Smooth muscle cell (in vitro differentiated cells): ENCODE data around the gene UPF1. TPM values are rescaled to one million over a fixed set of nuclear protein-coding genes. Genes with fewer than 3 reads are reported as not detected.
"Not testable (repeated sequence)": the region's sequence is repeated elsewhere in the genome, so short reads cannot be mapped to it uniquely, and the experiment has no call there.

ENCODE experiments used
- DNase-seq: peaks from one replicate; lab custom pipeline; 2025; ENCODE audit not compliant: unreplicated experiment; lab: John Stamatoyannopoulos, UW
- H2AFZ ChIP-seq: fragments of 200-600 bp; sonication (generic); 2 replicates; pipeline ENCODE4 v1.6.0; 2016; ENCODE audit warnings: antibody characterized with exemption, low read depth, mild to moderate bottlenecking
- H3F3A ChIP-seq: fragments of 200-600 bp; sonication (generic); 2 replicates; pipeline ENCODE4 v1.6.0; 2017; ENCODE audit warnings: antibody characterized with exemption, low read depth
- H3K27ac ChIP-seq: fragments of 200-600 bp; sonication (generic); 2 replicates; pipeline ENCODE4 v1.5.1; 2016; ENCODE audit warnings: low read depth, mild to moderate bottlenecking
- H3K27me3 ChIP-seq: fragments of 200-600 bp; sonication (generic); 2 replicates; pipeline ENCODE4 v1.6.1; 2016; ENCODE audit warnings: low read depth, mild to moderate bottlenecking
- H3K36me3 ChIP-seq: fragments of 200-600 bp; sonication (generic); 2 replicates; pipeline ENCODE4 v1.5.1; 2016; ENCODE audit warnings: low read depth
- H3K4me1 ChIP-seq: fragments of 200-600 bp; sonication (generic); 2 replicates; pipeline ENCODE4 v1.5.1; 2016; ENCODE audit warnings: low read depth
- H3K4me2 ChIP-seq: fragments of 200-600 bp; sonication (generic); 2 replicates; pipeline ENCODE4 v1.6.0; 2016; ENCODE audit warnings: mild to moderate bottlenecking
- H3K4me3 ChIP-seq: fragments of 200-600 bp; sonication (generic); 2 replicates; pipeline ENCODE4 v1.5.1; 2016; ENCODE audit warnings: mild to moderate bottlenecking
- H3K79me2 ChIP-seq: fragments of 200-600 bp; sonication (generic); 2 replicates; pipeline ENCODE4 v1.6.0; 2016; ENCODE audit warnings: low read depth, mild to moderate bottlenecking
- H3K9ac ChIP-seq: fragments of 200-600 bp; sonication (generic); 2 replicates; pipeline ENCODE4 v1.6.0; 2016; ENCODE audit warnings: low read depth
- H3K9me3 ChIP-seq: fragments of 200-600 bp; sonication (generic); replicated peaks from 2 replicates; pipeline ENCODE4 v1.5.1; 2016; ENCODE audit warnings: low read depth
- H4K20me1 ChIP-seq: fragments of 200-600 bp; sonication (generic); 2 replicates; pipeline ENCODE4 v1.6.0; 2016; ENCODE audit warnings: low read depth
- CTCF ChIP-seq: fragments of 200-600 bp; sonication (generic); IDR thresholded peaks from 2 replicates; pipeline ENCODE4 v1.5.1; 2017; ENCODE audit warnings: borderline replicate concordance, mild to moderate bottlenecking, antibody characterized with exemption; ENCODE audit not compliant: insufficient read depth, poor library complexity, severe bottlenecking
- WGBS: methylation state at CpG from one replicate; pipeline ENCODE4 v1.1.7; 2016; ENCODE audit warnings: low lambda C conversion rate; 5-methylcytosine and 5-hydroxymethylcytosine counted together
- polyA plus RNA-seq: library from polyadenylated mRNA; unstranded; fragments of >200 nt; fragmentation: Nextera tagmentation; extraction: Ambion mirVana; gene quantifications from 2 replicates; pipeline ENCODE4 v1.2.1, GENCODE V29; 2016
- total RNA-seq: library from RNA; depleted of rRNA; stranded (reverse); fragments of >200 nt; gene quantifications from 2 replicates; pipeline ENCODE4 v1.2.3, GENCODE V29; 2014

The UPF1 gene
- total and polyA plus RNA-seq, 2 experiments from 2014 or later: 30.3 to 37.8 TPM

- Histone ChIP-seq H3K27ac (no peak overlapping the region), H3K27me3 (no peaks in the 10 kb centered on the region), H3K4me3 (no peak overlapping the region), H2AFZ (no peak overlapping the region), H3F3A (no peaks in the 10 kb centered on the region), H3K4me2 (no peak overlapping the region), H3K9me3 (no peaks in the 10 kb centered on the region), H3K36me3 (no peaks in the 10 kb centered on the region), H3K9ac (no peak overlapping the region), H3K79me2 (peaks cover 84% of the 10 kb centered on the region), H3K4me1 (peaks cover 6% of the 10 kb centered on the region), H4K20me1 (peaks cover 62% of the 10 kb centered on the region)
- DNase-seq: no peak
- TF ChIP-seq CTCF: no peak
- 88% methylated on average over 5 of the region's 5 CpGs for WGBS
These were observed 83.9 kb downstream of the UPF1 start for GRCh38 chr19:18915639-18916038.

GRCh38 chr19:18917593-18917992, 85.8 kb downstream of the UPF1 start:
- H2AFZ ChIP-seq, DNase-seq, H3F3A ChIP-seq, H3K4me1 ChIP-seq, H3K36me3 ChIP-seq, H3K9me3 ChIP-seq, H3K9ac ChIP-seq, H3K27ac ChIP-seq, H3K27me3 ChIP-seq: not testable (repeated sequence)
- Histone ChIP-seq H3K4me2 (peak overlapping the region; percentile 88), H3K79me2 (peaks cover 79% of the 10 kb centered on the region), H4K20me1 (peaks cover 44% of the 10 kb centered on the region), H3K4me3 (peak overlapping the region; percentile 93)
- 98% methylated on average over 9 of the region's 9 CpGs for WGBS

Other genes starting within 250 kb of the UPF1 start
- 69.6 and 81.5 TPM in 2 replicates for gene REX1BD, start 243.2 kb upstream of the UPF1 start, total RNA-seq
- gene REX1BD, start 243.2 kb upstream of the UPF1 start, polyA plus RNA-seq: 117 and 141 TPM in 2 replicates
- 196 and 221 TPM in 2 replicates for gene CRLF1, start 225.2 kb upstream of the UPF1 start, total RNA-seq
- 715 and 1,048 TPM in 2 replicates for gene CRLF1, start 225.2 kb upstream of the UPF1 start, polyA plus RNA-seq
- 4.4 and 5.0 TPM in 2 replicates for gene TMEM59L, start 219.1 kb upstream of the UPF1 start, total RNA-seq
- gene TMEM59L, start 219.1 kb upstream of the UPF1 start, polyA plus RNA-seq: 31.7 and 42.0 TPM in 2 replicates
- gene KLHL26, start 194.9 kb upstream of the UPF1 start, total RNA-seq: 3.9 and 5.6 TPM in 2 replicates
- gene KLHL26, start 194.9 kb upstream of the UPF1 start, polyA plus RNA-seq: 7.6 and 8.7 TPM in 2 replicates
- 1.0 and 1.6 TPM in 2 replicates for gene CRTC1, start 148.3 kb upstream of the UPF1 start, total RNA-seq
- 3.1 and 3.5 TPM in 2 replicates for gene CRTC1, start 148.3 kb upstream of the UPF1 start, polyA plus RNA-seq
- 196 and 236 TPM in 2 replicates for gene COMP, start 40.7 kb upstream of the UPF1 start, total RNA-seq
- 627 and 901 TPM in 2 replicates for gene COMP, start 40.7 kb upstream of the UPF1 start, polyA plus RNA-seq
- gene CERS1, start 64.2 kb downstream of the UPF1 start, total RNA-seq: 0.81 and 2.4 TPM in 2 replicates
- 4.2 TPM in 2 replicates for gene CERS1, start 64.2 kb downstream of the UPF1 start, polyA plus RNA-seq
- gene COPE, start 87.4 kb downstream of the UPF1 start, total RNA-seq: 187 and 236 TPM in 2 replicates
- 452 and 497 TPM in 2 replicates for gene COPE, start 87.4 kb downstream of the UPF1 start, polyA plus RNA-seq
- gene DDX49, start 87.8 kb downstream of the UPF1 start, total RNA-seq: 36.1 and 55.3 TPM in 2 replicates
- gene DDX49, start 87.8 kb downstream of the UPF1 start, polyA plus RNA-seq: 39.6 and 57.9 TPM in 2 replicates
- 37.4 and 40.0 TPM in 2 replicates for gene HOMER3, start 109.3 kb downstream of the UPF1 start, total RNA-seq
- gene HOMER3, start 109.3 kb downstream of the UPF1 start, polyA plus RNA-seq: 85.1 and 88.1 TPM in 2 replicates
- gene SUGP2, start 201.6 kb downstream of the UPF1 start, total RNA-seq: 47.3 and 47.6 TPM in 2 replicates
- 42.2 and 51.7 TPM in 2 replicates for gene SUGP2, start 201.6 kb downstream of the UPF1 start, polyA plus RNA-seq
- gene ARMC6, start 201.6 kb downstream of the UPF1 start, total RNA-seq: 14.6 and 27.1 TPM in 2 replicates
- gene ARMC6, start 201.6 kb downstream of the UPF1 start, polyA plus RNA-seq: 13.8 and 17.8 TPM in 2 replicates
- 8.1 and 11.8 TPM in 2 replicates for gene SLC25A42, start 232.0 kb downstream of the UPF1 start, total RNA-seq
- gene SLC25A42, start 232.0 kb downstream of the UPF1 start, polyA plus RNA-seq: 14.4 and 18.9 TPM in 2 replicates